Measurements from ENCODE around the gene NUP205.

DNA sequence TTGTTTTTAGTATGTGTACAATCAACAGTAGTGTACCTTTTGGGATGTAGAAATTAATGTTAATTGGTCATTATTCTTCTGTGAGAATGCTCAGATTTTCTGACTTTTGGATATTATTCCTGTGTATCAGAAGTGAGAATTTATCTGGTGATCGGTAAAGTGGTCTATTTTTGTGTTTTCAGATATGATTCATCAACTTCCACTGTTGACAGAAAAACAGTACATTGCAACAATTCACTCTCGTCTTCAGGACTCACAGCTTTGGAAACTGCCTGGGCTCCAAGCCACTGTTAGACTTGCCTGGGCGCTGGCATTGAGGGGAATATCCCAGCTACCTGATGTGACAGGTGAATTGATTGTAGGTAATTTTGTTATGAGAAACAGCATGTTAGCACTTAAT is 20.9 kb downstream of the NUP205 start:
- TF ChIP-seq YY1 (tag by site-specific recombination; IDR thresholded peaks at IDR 0.05) (no peak), ZNF473 (tag by site-specific recombination; IDR thresholded peaks at IDR 0.05) (no peak), MYNN (tag by site-specific recombination; IDR thresholded peaks at IDR 0.05; ENCODE audit: borderline replicate concordance) (no peak), ZBTB8A (tag by site-specific recombination; IDR thresholded peaks at IDR 0.05) (no peak), ZBTB21 (tag by site-specific recombination; IDR thresholded peaks at IDR 0.05) (no peak), SP2 (tag by site-specific recombination; IDR thresholded peaks at IDR 0.05) (no peak), WT1 (tag by site-specific recombination; IDR thresholded peaks at IDR 0.05) (no peak)
- TF ChIP-seq, protein P1, sequence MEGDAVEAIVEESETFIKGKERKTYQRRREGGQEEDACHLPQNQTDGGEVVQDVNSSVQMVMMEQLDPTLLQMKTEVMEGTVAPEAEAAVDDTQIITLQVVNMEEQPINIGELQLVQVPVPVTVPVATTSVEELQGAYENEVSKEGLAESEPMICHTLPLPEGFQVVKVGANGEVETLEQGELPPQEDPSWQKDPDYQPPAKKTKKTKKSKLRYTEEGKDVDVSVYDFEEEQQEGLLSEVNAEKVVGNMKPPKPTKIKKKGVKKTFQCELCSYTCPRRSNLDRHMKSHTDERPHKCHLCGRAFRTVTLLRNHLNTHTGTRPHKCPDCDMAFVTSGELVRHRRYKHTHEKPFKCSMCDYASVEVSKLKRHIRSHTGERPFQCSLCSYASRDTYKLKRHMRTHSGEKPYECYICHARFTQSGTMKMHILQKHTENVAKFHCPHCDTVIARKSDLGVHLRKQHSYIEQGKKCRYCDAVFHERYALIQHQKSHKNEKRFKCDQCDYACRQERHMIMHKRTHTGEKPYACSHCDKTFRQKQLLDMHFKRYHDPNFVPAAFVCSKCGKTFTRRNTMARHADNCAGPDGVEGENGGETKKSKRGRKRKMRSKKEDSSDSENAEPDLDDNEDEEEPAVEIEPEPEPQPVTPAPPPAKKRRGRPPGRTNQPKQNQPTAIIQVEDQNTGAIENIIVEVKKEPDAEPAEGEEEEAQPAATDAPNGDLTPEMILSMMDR (tag by site-specific recombination; IDR thresholded peaks at IDR 0.05) = no peak
- TF ChIP-seq, protein P2, sequence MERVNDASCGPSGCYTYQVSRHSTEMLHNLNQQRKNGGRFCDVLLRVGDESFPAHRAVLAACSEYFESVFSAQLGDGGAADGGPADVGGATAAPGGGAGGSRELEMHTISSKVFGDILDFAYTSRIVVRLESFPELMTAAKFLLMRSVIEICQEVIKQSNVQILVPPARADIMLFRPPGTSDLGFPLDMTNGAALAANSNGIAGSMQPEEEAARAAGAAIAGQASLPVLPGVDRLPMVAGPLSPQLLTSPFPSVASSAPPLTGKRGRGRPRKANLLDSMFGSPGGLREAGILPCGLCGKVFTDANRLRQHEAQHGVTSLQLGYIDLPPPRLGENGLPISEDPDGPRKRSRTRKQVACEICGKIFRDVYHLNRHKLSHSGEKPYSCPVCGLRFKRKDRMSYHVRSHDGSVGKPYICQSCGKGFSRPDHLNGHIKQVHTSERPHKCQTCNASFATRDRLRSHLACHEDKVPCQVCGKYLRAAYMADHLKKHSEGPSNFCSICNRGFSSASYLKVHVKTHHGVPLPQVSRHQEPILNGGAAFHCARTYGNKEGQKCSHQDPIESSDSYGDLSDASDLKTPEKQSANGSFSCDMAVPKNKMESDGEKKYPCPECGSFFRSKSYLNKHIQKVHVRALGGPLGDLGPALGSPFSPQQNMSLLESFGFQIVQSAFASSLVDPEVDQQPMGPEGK (tag by site-specific recombination; IDR thresholded peaks at IDR 0.05) = no peak

Measured in HEK293 (cell line).